NK-92 (cell line): ENCODE measurements around the gene HP.

Source experiments
- DNase-seq: peaks from one replicate; lab custom pipeline; 2025; ENCODE audit not compliant: unreplicated experiment; lab: John Stamatoyannopoulos, UW

HP gene

GRCh38 chr16:72085002-72085401, 30.7 kb downstream of the HP start:
- DNase-seq, result no peak

- no peak for DNase-seq
Measured at GRCh38 chr16:72091217-72091616, 36.9 kb downstream of the HP start.

- DNase-seq, result no peak
Measured at GRCh38 chr16:72092832-72093447, 38.6 kb downstream of the HP start.

- peak; percentile 73 for DNase-seq
Measured at GRCh38 chr16:72093448-72094265, 39.4 kb downstream of the HP start, which contains the start of the genes DHX38 and TXNL4B. DHX38 (plus strand) TSS chr16:72093847; CDS start chr16:72096158, 2,311 bp downstream. TXNL4B (minus strand) TSS chr16:72093620; CDS start chr16:72090749, 2,871 bp downstream.

GRCh38 chr16:72094266-72094610, 39.9 kb downstream of the HP start:
- DNase-seq, result no peak

DNA sequence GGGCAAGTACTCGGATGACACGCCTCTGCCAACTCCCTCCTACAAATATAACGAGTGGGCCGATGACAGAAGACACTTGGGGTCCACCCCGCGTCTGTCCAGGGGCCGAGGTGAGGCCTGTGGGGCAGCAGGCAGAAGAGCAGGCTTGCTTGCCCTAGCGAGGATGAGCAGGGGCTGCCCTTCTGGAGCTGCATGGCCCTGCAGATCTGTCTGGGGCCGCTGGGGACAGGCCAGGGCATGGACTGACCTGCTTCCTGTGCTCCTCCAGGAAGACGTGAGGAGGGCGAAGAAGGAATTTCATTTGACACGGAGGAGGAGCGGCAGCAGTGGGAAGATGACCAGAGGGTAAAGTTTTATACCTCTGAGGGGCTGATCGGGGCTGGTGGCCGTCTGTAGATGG, 44.6 kb downstream of the HP start:
- no peak for DNase-seq

GRCh38 chr16:72099377-72099818, 45.1 kb downstream of the HP start:
- DNase-seq, result no peak

GRCh38 chr16:72101195-72101594, 46.9 kb downstream of the HP start:
- no peak for DNase-seq

DNA sequence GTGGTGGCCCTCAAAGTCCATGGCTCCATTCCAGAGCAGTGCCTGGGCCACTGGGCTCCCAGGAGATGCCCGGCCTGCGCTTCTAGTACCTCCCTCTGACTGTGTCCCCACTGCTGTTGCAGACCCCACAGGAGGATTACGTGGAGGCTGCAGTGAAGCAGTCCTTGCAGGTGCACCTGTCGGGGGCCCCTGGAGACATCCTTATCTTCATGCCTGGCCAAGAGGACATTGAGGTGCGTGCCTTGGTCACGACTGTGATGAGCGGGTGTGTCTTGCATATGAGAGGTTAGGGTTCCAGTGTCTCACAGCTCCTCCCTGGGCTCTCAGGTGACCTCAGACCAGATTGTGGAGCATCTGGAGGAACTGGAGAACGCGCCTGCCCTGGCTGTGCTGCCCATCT, 50.6 kb downstream of the HP start:
- DNase-seq, result no peak

DNA sequence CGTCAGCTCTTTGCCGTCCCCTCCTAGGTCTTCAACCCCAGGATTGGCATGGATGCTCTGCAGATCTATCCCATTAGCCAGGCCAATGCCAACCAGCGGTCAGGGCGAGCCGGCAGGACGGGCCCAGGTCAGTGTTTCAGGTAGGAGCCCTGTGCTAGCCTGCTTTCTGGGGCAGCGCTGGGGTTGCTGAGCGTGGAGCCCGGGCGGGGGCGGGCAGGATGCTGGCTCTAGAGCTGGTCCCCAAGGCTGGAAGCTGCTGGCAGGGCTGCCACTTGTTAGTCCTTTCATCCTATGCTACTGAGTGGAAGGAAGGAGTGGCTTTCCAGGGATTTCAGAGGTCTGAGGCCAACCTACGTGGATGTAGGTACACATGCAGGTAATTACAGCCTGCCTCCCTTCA, 51.7 kb downstream of the HP start:
- DNase-seq, result no peak

DNA sequence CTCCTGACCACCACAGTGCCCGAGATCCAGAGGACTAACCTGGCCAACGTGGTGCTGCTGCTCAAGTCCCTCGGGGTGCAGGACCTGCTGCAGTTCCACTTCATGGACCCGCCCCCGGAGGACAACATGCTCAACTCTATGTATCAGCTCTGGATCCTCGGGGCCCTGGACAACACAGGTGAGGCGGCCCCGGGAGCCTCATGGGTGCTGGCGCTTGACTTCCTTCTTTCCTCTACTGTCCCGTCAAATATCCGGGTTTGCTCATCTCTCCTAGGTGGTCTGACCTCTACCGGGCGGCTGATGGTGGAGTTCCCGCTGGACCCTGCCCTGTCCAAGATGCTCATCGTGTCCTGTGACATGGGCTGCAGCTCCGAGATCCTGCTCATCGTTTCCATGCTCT, 53.1 kb downstream of the HP start:
- no peak for DNase-seq

DNA sequence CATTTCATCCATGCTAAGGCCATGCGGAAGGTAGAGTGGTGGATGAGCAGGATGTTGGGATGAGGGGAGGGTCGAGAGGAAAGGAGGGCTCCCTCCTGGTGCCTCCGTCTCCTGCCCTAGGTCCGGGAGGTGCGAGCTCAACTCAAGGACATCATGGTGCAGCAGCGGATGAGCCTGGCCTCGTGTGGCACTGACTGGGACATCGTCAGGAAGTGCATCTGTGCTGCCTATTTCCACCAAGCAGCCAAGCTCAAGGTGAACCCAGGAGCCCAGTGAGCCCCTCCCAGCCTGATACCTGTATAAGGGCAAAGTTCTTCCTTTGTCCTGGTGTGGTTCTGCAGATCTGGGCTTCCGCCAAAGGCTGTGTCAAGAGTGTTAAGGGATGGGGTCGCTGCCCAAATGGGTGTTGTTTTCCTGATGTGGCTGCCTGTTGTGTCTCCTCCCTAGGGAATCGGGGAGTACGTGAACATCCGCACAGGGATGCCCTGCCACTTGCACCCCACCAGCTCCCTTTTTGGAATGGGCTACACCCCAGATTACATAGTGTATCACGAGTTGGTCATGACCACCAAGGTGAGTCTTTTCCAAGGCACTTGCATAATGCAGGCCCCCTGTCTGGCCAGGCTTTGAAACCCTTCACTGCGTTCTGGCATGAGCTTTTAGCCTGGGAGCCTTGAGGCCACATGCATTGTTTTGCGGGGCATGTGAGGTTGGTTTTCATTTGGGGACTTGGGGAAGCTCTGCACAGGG, 54.2 kb downstream of the HP start:
- no peak for DNase-seq

GRCh38 chr16:72109300-72109699, 55.0 kb downstream of the HP start:
- no peak for DNase-seq

DNA sequence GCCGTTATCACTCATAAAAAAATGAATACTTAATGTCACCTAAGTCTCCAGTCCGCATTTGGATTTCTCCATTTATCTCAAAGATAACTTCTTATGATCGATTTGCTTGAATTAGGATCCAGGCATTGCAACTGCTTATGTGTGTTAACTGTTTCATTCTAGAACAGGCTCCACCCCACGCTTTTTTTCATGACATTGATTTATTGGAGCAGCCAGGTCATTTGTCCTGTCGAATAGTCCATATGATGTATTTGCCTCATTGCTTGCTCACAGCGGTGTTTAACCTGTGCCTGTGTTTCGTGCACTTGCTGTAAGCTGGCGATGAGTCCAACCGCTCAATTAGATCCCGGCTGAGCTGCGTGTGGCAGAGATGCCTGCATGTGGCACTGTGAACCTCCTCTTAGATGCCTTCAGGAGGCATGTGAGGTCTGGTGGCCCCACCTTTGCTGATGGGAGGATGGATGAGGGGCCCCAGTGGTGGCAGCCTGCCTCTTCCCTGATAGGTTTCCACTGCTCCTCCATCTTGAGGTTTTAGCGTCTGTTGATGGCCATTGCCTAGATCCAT, 55.7 kb downstream of the HP start:
- no peak for DNase-seq
